ENCODE measurements around the gene MAPK4.

The MAPK4 gene

DNA sequence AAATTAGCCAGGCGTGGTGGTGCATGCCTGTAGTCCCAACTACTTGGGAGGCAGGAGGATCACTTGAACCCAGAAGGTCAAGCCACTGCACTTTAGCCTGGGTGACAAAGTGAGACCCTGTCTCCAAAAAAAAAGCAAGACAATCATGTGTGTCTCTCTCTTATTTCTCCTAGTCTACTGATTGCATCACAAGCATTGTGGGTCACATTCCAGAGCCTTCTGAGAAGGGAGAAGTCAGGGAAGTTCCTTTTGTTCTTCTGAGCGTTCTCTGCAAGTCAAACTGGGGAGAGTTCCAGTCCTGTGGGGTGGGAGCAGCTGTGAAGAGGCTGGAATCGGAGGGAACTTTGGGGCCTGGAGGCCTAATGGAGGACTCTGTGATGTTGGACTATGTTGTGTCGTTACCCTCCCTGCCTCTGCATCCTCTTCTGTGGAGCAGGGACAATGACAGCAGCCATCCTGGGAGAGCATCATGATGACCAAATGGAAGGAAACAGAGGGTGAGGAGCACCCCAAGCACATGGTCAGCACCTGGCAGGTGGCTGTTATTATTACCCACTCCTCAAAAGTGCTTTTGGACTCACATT is 144.6 kb downstream of the MAPK4 start:
- TF ChIP-seq, protein P1, sequence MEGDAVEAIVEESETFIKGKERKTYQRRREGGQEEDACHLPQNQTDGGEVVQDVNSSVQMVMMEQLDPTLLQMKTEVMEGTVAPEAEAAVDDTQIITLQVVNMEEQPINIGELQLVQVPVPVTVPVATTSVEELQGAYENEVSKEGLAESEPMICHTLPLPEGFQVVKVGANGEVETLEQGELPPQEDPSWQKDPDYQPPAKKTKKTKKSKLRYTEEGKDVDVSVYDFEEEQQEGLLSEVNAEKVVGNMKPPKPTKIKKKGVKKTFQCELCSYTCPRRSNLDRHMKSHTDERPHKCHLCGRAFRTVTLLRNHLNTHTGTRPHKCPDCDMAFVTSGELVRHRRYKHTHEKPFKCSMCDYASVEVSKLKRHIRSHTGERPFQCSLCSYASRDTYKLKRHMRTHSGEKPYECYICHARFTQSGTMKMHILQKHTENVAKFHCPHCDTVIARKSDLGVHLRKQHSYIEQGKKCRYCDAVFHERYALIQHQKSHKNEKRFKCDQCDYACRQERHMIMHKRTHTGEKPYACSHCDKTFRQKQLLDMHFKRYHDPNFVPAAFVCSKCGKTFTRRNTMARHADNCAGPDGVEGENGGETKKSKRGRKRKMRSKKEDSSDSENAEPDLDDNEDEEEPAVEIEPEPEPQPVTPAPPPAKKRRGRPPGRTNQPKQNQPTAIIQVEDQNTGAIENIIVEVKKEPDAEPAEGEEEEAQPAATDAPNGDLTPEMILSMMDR (IDR thresholded peaks at IDR 0.05): no peak

DNA sequence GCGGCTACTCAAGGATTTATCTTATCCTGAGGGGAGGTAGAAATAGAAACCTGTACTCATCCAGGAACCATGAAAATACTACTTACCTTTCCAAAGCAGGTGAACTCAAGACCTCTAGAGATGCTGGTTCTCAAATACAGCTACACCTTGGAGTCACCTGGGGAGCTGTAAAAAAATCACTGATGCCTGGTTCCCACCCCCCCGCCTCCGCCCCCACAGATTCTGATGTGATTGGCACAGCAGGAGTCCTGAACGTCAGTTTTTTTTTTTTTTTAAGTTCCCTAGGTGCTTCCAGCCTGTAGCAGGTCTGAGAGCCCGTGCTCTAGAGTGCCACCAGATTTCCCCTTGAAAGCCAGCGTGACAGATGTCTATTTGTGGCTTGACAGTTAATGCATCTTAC is 146.3 kb downstream of the MAPK4 start:
- TF ChIP-seq, protein P1 (IDR thresholded peaks at IDR 0.05): no peak

DNA sequence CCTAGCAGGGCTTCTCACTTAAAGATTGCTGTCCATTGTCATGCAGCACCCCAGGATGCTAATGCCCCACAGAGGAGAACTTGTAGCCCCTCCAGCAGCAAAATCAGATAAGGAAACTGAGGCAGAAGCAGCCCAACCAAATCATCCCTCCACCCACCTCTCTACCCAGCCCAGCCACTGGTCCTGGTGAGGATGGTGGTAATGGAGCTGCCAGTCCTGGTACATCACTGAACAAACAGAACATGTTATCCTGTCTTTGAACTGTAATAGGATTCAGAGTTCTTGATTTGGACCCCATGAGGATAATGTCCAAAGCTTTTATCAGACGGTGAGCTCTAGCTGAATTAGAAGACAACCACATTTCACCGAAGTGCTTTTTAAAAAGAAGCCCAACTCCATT is 146.8 kb downstream of the MAPK4 start:
- TF ChIP-seq, protein P1 (IDR thresholded peaks at IDR 0.05): no peak

DNA sequence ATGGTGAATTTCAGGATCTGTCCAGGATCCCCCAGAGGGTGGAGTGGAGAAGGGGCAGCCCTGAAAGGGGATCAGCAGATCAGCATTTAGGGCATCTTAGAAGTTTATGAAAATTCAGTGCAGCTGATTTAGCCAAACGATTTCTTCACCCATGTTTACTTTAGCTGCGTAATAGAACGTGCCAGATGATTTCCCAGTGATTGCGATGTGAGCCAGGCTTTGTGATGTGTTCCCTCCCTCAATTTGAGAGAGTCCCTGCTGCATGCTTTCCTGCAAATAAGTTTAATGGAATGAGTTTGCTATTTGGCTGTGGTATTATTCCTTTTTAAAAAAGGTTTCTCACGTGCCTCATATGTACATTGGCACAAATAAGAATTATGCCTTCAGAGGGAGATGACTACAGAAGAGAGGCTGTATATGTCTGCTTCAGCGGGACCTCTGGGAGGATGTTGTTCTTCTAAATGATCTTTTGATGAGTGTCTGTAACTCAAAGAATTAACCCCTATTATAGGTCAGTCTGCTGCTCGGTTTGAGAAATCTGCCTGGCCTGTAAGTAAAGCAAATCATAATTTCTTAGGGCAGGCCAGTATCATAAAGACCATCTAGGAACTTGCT is 148.1 kb downstream of the MAPK4 start:
- TF ChIP-seq, protein P1 (IDR thresholded peaks at IDR 0.05): no peak

DNA sequence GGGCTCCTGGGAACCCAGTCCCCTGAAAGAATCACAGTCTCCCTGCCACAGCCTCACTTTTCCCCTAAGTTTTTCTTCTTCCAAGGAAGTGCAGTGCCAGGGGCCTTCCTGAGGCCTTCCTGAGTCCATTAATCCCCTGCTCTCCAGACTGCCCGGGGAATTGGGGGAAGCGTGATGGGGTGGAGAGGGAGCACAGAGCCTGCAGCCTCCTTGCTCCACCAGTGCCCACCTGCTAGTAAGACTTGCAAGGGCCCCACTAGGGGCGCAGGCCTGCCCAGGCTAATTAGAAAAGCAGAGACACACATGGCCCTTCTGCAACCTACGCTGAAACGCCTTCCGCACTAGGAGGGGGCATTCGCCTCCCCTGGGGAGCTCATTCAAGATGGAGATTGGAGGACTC is 149.3 kb downstream of the MAPK4 start:
- TF ChIP-seq, protein P1 (IDR thresholded peaks at IDR 0.05): no peak

DNA sequence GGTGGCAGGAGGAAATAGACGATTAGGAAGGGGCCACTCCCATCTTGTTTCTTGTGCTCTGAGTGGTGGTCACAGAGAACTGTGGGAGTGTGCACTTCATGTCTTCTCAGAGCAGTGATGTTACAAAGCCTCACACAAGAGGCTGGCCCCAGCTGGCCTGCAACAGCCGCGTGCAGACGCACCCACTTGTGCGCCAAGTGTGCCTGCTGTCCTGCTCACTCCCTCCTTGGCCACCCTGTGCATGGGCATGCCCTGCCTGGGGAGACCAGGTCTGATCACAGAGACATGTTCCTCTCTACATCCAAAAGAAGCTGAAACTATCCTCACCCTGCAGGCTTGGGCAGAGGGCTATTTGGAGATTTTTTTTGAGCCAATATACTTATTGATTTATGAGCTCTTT is 151.5 kb downstream of the MAPK4 start:
- TF ChIP-seq, protein P1 (IDR thresholded peaks at IDR 0.05): no peak

DNA sequence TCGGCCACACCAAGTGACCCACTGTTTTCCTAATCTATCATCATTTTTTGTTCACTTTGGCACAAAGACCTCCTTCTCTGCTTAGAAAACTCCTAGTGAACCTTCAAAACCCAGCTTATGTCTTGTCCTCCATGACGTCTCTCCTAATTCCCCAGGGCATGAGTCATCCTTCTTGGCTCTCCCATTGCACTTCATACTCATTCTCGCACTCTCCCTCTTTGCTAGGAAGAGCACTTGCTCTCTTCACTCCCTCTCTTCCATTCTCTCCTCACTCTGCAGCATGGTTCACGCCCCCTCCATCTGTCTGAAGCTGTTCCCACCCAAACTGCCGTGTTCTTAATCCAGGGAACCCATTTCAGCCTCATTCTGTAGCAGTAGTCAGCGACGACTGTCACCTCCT is 156.0 kb downstream of the MAPK4 start:
- TF ChIP-seq, protein P1 (IDR thresholded peaks at IDR 0.05): no peak

DNA sequence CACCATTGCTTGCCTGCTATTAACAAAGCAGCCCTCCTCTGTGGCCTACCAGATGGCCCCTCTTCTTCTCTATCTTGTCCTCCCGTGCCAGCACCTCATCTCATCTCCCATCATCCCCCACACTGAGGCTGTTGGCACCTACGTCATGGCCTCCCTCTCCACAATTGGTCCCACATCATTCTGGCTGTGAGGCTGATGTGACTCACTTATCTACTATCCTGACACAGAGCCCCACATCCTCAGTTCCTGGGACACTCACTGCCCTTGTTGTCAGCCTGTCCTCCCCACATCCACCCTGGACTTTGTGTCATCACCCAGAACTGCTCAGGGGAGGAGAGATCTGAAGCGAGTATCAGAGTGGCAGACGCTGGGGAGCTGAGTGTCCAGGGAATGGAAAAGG is 157.0 kb downstream of the MAPK4 start:
- TF ChIP-seq, protein P1 (IDR thresholded peaks at IDR 0.05): no peak

Data from LNCAP (cell line).